Esophagus squamous epithelium (tissue), 4 donors: Measurements from ENCODE around the gene ICE2.

Source experiments
- POLR2A ChIP-seq, 4 donors: fragments of 450-650 bp; IDR thresholded peaks; one replicate each; pipeline ENCODE4 v1.6.1; 2017; ENCODE audit warnings: antibody characterized with exemption in 4 of 4, mild to moderate bottlenecking in 4 of 4, moderate library complexity in 3 of 4
- TF ChIP-seq, protein P1 (sequence below), 6 experiments: fragments of 450-650 bp in 4 of 6; fragments of 200-600 bp in 2 of 6; sonication (generic) in 2 of 6; IDR thresholded peaks; one replicate each; pipeline ENCODE4 v1.5.1; 2016 to 2019; ENCODE audit warnings: antibody characterized with exemption in 6 of 6, mild to moderate bottlenecking in 4 of 6, moderate library complexity in 4 of 6

DNA sequence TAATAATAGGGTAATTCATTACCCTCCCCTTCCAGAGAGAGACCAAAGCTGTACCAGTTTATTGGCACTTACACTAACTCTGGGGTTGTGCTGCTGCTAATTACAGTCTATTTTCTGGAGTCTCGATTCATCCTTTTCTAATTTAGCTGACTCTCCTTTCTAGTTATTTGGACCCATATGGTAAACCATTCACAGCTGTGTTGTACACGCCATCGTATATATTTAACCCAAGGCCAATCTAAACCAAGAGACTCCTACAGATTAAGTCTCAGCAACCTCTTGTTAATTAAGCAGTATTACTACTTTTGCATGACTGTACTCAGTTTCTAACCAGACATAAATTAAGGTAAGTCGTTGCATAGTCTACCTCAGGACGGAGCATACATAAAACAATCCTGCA, 103.6 kb downstream of the ICE2 start:
- TF ChIP-seq, protein P1, sequence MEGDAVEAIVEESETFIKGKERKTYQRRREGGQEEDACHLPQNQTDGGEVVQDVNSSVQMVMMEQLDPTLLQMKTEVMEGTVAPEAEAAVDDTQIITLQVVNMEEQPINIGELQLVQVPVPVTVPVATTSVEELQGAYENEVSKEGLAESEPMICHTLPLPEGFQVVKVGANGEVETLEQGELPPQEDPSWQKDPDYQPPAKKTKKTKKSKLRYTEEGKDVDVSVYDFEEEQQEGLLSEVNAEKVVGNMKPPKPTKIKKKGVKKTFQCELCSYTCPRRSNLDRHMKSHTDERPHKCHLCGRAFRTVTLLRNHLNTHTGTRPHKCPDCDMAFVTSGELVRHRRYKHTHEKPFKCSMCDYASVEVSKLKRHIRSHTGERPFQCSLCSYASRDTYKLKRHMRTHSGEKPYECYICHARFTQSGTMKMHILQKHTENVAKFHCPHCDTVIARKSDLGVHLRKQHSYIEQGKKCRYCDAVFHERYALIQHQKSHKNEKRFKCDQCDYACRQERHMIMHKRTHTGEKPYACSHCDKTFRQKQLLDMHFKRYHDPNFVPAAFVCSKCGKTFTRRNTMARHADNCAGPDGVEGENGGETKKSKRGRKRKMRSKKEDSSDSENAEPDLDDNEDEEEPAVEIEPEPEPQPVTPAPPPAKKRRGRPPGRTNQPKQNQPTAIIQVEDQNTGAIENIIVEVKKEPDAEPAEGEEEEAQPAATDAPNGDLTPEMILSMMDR (IDR thresholded peaks at IDR 0.05) = no peak
- TF ChIP-seq POLR2A (IDR thresholded peaks at IDR 0.05) = no peak
